ENCODE data around the gene CAPNS1. TPM values are rescaled to one million over a fixed set of nuclear protein-coding genes. Genes with fewer than 3 reads are reported as not detected.

CAPNS1 gene
- polyA plus RNA-seq, 5 donors, result 470 to 696 (median 513) TPM

Other genes starting within 250 kb of the CAPNS1 start
- gene NFKBID, start 239.5 kb upstream of the CAPNS1 start, polyA plus RNA-seq (ENCODE audit: insufficient read depth in 1 of 5, insufficient read length in 5 of 5, low replicate concordance in 1 of 5), result 1 to 10 TPM; 3.7 to 7.0 (median 5.7) TPM
- gene HCST, start 237.5 kb upstream of the CAPNS1 start, polyA plus RNA-seq (ENCODE audit: insufficient read depth in 1 of 5, insufficient read length in 5 of 5, low replicate concordance in 1 of 5), result 1 to 10 TPM; 5.0 to 7.9 (median 6.0) TPM
- 10 to 100 TPM; 12.1 to 20.4 (median 14.7) TPM for gene TYROBP, start 231.8 kb upstream of the CAPNS1 start, polyA plus RNA-seq (ENCODE audit: insufficient read depth in 1 of 5, insufficient read length in 5 of 5, low replicate concordance in 1 of 5)
- 10 to 100 TPM in 2 of 5 donors, 1 to 10 TPM in 3; 6.5 to 18.2 (median 7.7) TPM for gene LRFN3, start 203.7 kb upstream of the CAPNS1 start, polyA plus RNA-seq (ENCODE audit: insufficient read depth in 1 of 5, insufficient read length in 5 of 5, low replicate concordance in 1 of 5)
- gene SDHAF1, start 144.9 kb upstream of the CAPNS1 start, polyA plus RNA-seq (ENCODE audit: insufficient read depth in 1 of 5, insufficient read length in 5 of 5, low replicate concordance in 1 of 5), result 10 to 100 TPM in 4 of 5 donors, 1 to 10 TPM in 1; 9.1 to 15.0 (median 11.7) TPM
- gene SYNE4, start 131.3 kb upstream of the CAPNS1 start, polyA plus RNA-seq (ENCODE audit: insufficient read depth in 1 of 5, insufficient read length in 5 of 5, low replicate concordance in 1 of 5), result 10 to 100 TPM in 2 of 5 donors, 1 to 10 TPM in 3; 6.4 to 10.9 (median 9.9) TPM
- gene ALKBH6, start 125.9 kb upstream of the CAPNS1 start, polyA plus RNA-seq (ENCODE audit: insufficient read depth in 1 of 5, insufficient read length in 5 of 5, low replicate concordance in 1 of 5), result 10 to 100 TPM; 17.2 to 19.0 (median 18.4) TPM
- 10 to 100 TPM; 23.6 to 31.9 (median 25.6) TPM for gene CLIP3, start 107.2 kb upstream of the CAPNS1 start, polyA plus RNA-seq (ENCODE audit: insufficient read depth in 1 of 5, insufficient read length in 5 of 5, low replicate concordance in 1 of 5)
- gene THAP8, start 85.8 kb upstream of the CAPNS1 start, polyA plus RNA-seq (ENCODE audit: insufficient read depth in 1 of 5, insufficient read length in 5 of 5, low replicate concordance in 1 of 5), result 1 to 10 TPM; 4.2 to 9.0 (median 6.6) TPM
- 1 to 10 TPM; 4.3 to 6.0 (median 4.9) TPM for gene WDR62, start 85.2 kb upstream of the CAPNS1 start, polyA plus RNA-seq (ENCODE audit: insufficient read depth in 1 of 5, insufficient read length in 5 of 5, low replicate concordance in 1 of 5)
- under 1 TPM in 3 of 5 donors, not detected in 2; 0.15 to 0.27 (median 0.16) TPM for gene OVOL3, start 28.9 kb upstream of the CAPNS1 start, polyA plus RNA-seq (ENCODE audit: insufficient read depth in 1 of 5, insufficient read length in 5 of 5, low replicate concordance in 1 of 5)
- gene POLR2I, start 25.2 kb upstream of the CAPNS1 start, polyA plus RNA-seq (ENCODE audit: insufficient read depth in 1 of 5, insufficient read length in 5 of 5, low replicate concordance in 1 of 5), result 10 to 100 TPM; 34.3 to 64.7 (median 36.4) TPM
- 100 to 1,000 TPM in 4 of 5 donors, 10 to 100 TPM in 1; 96.1 to 147 (median 107) TPM for gene TBCB, start 24.6 kb upstream of the CAPNS1 start, polyA plus RNA-seq (ENCODE audit: insufficient read depth in 1 of 5, insufficient read length in 5 of 5, low replicate concordance in 1 of 5)
- gene COX7A1, start 12.4 kb downstream of the CAPNS1 start, polyA plus RNA-seq (ENCODE audit: insufficient read depth in 1 of 5, insufficient read length in 5 of 5, low replicate concordance in 1 of 5), result 10 to 100 TPM; 25.5 to 78.0 (median 37.3) TPM
- 1 to 10 TPM; 5.4 to 7.6 (median 7.1) TPM for gene ZNF565, start 74.6 kb downstream of the CAPNS1 start, polyA plus RNA-seq (ENCODE audit: insufficient read depth in 1 of 5, insufficient read length in 5 of 5, low replicate concordance in 1 of 5)
- gene ZNF146, start 75.0 kb downstream of the CAPNS1 start, polyA plus RNA-seq (ENCODE audit: insufficient read depth in 1 of 5, insufficient read length in 5 of 5, low replicate concordance in 1 of 5), result 100 to 1,000 TPM in 4 of 5 donors, 10 to 100 TPM in 1; 91.5 to 149 (median 129) TPM
- gene ZFP14, start 239.1 kb downstream of the CAPNS1 start, polyA plus RNA-seq (ENCODE audit: insufficient read depth in 1 of 5, insufficient read length in 5 of 5, low replicate concordance in 1 of 5), result 10 to 100 TPM in 4 of 5 donors, 1 to 10 TPM in 1; 8.1 to 16.2 (median 12.8) TPM